ENCODE results near the gene FOS. TPM values are rescaled to one million over a fixed set of nuclear protein-coding genes. Genes with fewer than 3 reads are reported as not detected.
"Not testable (repeated sequence)": the region's sequence is repeated elsewhere in the genome, so short reads cannot be mapped to it uniquely, and the experiment has no call there.

Gene FOS
- total RNA-seq, 1 experiment from 2014 or later, result 23.9 TPM

GRCh38 chr14:75232597-75232996 is 46.0 kb upstream of the FOS start:
- Mint-ChIP-seq H3K4me3 (no peak overlapping the region), H3K36me3 (no peaks in the 10 kb centered on the region), H3K27ac (no peak overlapping the region), H3K4me1 (peaks cover 34% of the 10 kb centered on the region), H3K27me3 (ENCODE audit: low read depth) (no peaks in the 10 kb centered on the region; the same call in 1 of the 2 replicates), H3K9me3 (peaks cover 3% of the 10 kb centered on the region; the same call in 1 of the 2 replicates)
- CTCF ChIA-PET, result no interaction called here
- ATAC-seq (no peak), DNase-seq (ENCODE audit: low spot score) (no peak)
- POLR2A ChIA-PET, result no interaction called here
- TF ChIP-seq ATF6 (CRISPR knock-in tag; IDR thresholded peaks at IDR 0.05), result no peak
- no peak for TF ChIP-seq JUN (CRISPR knock-in tag; IDR thresholded peaks at IDR 0.05)
- no peak for TF ChIP-seq ZMAT4 (CRISPR knock-in tag; IDR thresholded peaks at IDR 0.05)
- TF ChIP-seq E2F5 (CRISPR knock-in tag; IDR thresholded peaks at IDR 0.05), result no peak
- no peak for TF ChIP-seq SOX15 (CRISPR knock-in tag; IDR thresholded peaks at IDR 0.05)
- TF ChIP-seq ZBTB43 (CRISPR knock-in tag; IDR thresholded peaks at IDR 0.05), result no peak
- TF ChIP-seq AR (CRISPR knock-in tag; IDR thresholded peaks at IDR 0.05), result no peak
- TF ChIP-seq CTCF (IDR thresholded peaks at IDR 0.05), result no peak
- TF ChIP-seq GRHL2 (CRISPR knock-in tag; IDR thresholded peaks at IDR 0.05; ENCODE audit: insufficient replicate concordance, severe bottlenecking), result no peak

- Mint-ChIP-seq H3K27ac (no peak overlapping the region), H3K9me3 (peaks cover 3% of the 10 kb centered on the region; the same call in 1 of the 2 replicates), H3K4me3 (no peak overlapping the region), H3K36me3 (no peaks in the 10 kb centered on the region), H3K4me1 (peaks cover 35% of the 10 kb centered on the region), H3K27me3 (ENCODE audit: low read depth) (no peaks in the 10 kb centered on the region)
- TF ChIP-seq IRF2 (CRISPR knock-in tag; IDR thresholded peaks at IDR 0.05; ENCODE audit: borderline replicate concordance, low read depth) (no peak), NFATC4 (CRISPR knock-in tag; IDR thresholded peaks at IDR 0.05) (no peak), ZNF416 (CRISPR knock-in tag; IDR thresholded peaks at IDR 0.05) (no peak), EMX1 (CRISPR knock-in tag; IDR thresholded peaks at IDR 0.05) (no peak), ZNF263 (CRISPR knock-in tag; IDR thresholded peaks at IDR 0.05; ENCODE audit: low read depth) (no peak), MXD4 (CRISPR knock-in tag; IDR thresholded peaks at IDR 0.05; ENCODE audit: borderline replicate concordance) (no peak), ZNF121 (CRISPR knock-in tag; IDR thresholded peaks at IDR 0.05) (no peak), TP53 (CRISPR knock-in tag; IDR thresholded peaks at IDR 0.05) (no peak), ZBTB43 (CRISPR knock-in tag; IDR thresholded peaks at IDR 0.05) (no peak)
- CTCF ChIA-PET, result no interaction called here
- DNase-seq (ENCODE audit: low spot score) (no peak), ATAC-seq (no peak)
- POLR2A ChIA-PET, result no interaction called here
Measured at GRCh38 chr14:75234173-75235115, 44.2 kb upstream of the FOS start.

- peaks cover 32% of the 10 kb centered on the region for H3K4me1 Mint-ChIP-seq
- H3K27me3 Mint-ChIP-seq (ENCODE audit: low read depth); POLR2A ChIA-PET: not testable (repeated sequence)
Measured at GRCh38 chr14:75235198-75235597, 43.4 kb upstream of the FOS start.

More at GRCh38 chr14:75235198-75235597, 43.4 kb upstream of the FOS start:
- H3K27ac Mint-ChIP-seq; DNase-seq (ENCODE audit: low spot score); H3K9me3 Mint-ChIP-seq; CTCF ChIA-PET; H3K36me3 Mint-ChIP-seq; H3K4me3 Mint-ChIP-seq; ATAC-seq: not testable (repeated sequence)

Data from WTC11 (cell line).